Hematopoietic multipotent progenitor cell treated with erythropoietin and hydrocortisone succinate and interleukin-3 and kit ligand, for 15 days (in vitro differentiated cells): ENCODE data around the gene PDLIM5.
"Not testable (repeated sequence)": the region's sequence is repeated elsewhere in the genome, so short reads cannot be mapped to it uniquely, and the experiment has no call there.

ENCODE experiments used
- DNase-seq: peaks from one replicate; pipeline ENCODE4 v3.0.0-alpha.2; 2015; ENCODE audit warnings: low spot score

PDLIM5 gene

DNA sequence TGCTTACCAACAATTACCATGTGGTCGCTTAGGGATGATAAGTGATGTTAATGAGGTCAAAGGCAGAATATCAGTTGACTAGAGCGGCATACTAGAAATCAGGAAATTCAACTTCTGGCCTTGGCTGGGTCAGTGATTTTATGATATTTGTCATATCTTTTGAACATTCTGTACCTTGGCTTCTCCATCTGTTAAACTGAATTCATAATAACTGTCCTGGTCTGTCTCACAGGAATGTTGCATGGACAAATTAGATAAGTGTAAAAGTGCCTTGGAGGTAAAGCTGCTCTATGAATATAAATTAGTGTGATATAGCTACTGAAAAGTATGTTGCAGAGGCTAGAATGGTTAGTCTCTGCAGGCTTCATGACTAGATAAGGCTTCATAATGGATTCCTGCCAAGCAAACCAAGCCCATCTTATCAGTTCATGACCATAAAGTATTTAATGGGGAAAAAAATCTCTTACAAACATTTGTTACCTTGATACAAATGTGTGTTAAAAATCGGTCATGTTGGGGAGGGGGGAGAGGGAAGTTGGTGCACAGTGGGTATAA is 201.4 kb downstream of the PDLIM5 start:
- DNase-seq: no peak

DNA sequence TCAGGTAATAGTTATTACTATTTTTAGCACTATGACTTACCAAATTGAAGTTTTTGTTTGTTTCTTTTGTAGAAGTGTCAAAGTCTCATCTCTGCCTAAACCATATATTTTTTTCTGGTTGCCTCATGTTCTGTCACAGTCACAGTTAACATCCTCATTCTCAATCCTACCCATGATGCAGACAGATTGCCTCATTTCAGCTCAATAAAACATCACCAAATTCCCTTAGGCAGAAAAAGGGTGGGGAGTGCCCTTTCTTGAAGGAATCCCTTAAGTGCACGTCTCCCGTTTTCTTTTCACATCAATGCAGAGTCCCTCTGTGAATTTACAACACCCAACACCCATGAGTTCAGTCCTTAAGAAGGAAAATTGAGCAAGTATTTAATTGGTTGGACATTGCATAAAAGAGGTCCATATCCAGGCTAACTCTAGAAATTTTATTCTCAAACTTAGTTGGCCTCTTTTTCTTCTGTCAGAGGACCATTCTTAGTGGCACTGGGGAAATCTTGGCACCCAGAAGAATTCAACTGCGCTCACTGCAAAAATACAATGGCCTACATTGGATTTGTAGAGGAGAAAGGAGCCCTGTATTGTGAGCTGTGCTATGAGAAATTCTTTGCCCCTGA is 202.4 kb downstream of the PDLIM5 start:
- DNase-seq: no peak

DNA sequence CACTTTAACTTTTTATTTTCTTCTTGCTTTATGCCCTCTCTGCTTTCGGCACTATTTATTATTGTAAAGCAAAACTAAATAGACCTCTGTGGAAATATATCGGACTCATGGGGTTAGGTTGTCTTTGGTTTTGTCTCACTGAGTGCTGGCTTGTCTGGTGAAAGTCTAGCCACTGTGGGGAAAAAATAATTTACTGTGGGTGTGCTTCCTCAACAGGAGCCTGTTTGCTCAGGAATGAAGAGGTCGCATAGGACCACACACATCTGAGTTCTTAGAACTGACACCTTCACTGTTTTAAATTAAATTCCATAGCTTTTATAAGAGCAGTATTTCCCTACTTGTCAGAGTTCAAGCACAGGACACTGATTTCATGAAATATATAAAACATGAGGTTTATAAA is 203.0 kb downstream of the PDLIM5 start:
- no peak for DNase-seq

DNA sequence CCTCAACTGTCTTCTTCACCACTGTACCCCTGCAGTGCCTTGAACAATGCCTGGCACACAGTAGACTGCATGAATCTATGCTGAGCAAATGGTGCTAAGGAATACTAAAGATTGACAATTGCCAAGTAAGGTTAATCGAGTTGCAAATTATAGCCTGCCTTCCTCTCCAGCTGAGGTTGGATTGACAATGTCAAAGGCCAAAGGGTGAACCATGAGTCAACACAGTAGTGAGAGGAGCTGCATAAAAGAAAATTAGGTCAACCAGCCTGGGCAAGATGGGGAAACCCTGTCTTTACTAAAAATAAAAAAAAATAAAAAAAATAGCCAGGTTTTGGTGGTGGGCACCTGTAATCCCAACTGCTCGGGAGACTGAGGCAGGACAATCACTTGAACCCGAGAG is 208.9 kb downstream of the PDLIM5 start:
- no peak for DNase-seq

DNA sequence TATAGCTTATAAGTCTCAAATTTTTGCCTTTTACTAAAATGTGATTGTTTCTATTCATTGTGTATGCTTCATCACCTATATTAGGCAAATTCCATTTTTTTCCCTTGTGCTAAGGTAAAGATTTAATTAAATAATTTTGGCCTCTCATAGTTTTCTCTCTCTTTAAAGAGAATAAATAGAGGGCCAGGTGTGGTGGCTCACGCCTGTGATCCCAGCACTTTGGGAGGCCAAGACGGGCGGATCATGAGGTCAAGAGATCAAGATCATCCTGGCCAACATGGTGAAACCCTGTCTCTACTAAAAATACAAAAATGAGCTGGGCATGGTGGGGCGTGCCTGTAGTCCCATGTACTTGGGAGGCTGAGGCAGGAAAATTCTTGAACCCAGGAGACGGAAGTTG is 213.3 kb downstream of the PDLIM5 start:
- DNase-seq: not testable (repeated sequence)

DNA sequence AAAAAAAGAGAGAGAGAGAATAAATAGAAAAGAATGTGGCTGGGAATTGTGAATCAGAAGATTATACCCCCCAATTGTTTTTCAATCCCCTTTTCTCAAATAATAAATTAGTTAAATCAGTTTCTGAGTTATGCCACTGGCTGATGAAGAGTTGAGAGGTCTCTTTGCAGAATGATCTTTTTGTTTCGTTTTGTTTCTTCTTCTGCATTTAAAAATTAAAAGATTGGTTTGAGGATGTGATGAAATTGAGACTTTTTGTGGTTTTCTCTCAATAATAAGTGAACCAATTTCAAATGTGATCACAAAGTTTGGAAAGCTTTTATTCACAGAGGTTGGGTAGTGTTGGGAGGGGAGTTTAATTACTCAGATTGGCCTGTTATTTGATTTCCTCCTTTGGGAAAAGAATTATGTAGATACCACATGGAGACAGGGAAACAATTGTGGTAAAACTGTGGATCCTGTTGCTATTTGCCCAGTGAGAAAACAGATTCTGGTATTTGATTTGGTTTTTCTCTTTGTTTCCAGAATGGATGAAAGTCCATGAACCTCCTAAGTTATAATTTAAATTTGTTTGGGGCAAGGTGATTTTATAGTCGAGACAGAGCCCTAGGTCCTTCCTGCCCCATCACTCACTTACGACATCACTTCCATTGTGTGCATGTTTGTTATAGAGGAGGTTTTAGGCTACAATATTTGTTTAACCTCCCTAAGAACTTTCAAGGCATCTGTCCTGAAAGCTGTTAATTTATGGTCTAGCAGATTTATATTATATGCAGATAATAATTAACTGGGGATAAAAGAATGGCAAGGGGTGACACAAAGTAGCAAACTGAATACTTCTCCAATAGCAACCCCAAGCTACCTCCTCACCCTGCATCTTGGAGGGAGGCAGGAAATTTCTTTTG is 214.0 kb downstream of the PDLIM5 start:
- DNase-seq: no peak

DNA sequence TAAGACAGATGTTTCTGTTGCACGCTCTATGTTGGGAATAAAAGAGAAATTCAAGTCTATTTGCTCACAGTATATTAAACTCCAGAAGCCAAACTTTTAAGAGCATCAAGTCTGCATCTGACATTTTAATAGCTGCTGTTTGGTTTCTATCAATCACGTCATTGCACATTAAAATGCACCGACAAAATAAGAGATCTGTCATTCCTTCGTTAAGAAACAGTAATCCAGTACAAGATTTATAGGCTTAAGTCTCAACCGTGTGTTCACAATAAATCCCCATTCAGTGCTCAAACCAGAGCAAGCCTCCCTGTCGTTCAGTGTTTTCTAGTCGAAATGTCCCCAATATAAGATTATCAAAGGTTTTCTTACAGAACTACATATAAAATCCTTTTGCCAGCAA is 217.0 kb downstream of the PDLIM5 start:
- DNase-seq: no peak

DNA sequence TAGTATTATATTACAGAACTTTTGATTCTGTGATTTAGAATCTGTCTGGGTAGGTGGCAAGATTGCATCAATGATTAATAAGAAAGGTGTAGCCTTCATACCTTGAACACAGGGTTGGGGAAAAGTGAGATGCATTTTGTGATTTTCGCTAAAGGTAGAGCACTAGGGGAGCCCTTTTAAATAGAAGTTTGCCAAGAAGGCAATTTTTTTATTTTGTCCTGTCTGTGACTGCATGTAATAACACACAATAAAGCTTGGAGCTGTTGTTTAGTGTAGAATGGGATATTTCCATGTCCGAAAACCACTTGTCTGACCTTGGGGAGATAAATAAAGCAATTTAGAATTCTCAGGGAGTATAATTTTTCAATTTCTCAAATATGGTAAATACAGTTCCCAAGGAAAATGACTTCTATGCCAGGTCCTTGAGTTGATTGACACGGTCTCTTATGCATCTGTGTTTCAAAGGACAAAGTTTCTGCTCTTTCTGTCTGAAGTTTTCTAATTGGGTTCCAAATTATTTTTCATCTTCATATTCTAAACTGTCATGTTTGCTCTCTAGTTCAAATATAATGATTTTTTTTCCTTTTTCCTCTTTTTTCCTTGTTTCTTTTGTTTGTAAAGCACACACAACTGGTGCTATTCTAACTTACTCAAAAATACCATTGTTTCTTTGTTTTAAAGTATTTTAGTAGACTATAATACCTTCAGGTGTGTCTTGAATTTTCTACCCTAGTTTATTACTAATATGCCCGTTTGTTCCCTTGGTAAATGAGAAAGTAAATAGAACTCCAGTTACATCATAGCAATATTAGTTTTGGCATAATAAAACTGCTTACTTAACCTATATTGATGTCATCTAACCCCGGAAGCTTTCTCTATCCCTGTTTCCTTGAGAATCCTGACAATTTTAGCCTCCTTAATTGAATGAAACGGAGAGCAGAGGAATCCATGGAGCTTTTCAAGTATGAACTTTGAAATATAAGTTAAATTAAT is 218.2 kb downstream of the PDLIM5 start:
- no peak for DNase-seq

DNA sequence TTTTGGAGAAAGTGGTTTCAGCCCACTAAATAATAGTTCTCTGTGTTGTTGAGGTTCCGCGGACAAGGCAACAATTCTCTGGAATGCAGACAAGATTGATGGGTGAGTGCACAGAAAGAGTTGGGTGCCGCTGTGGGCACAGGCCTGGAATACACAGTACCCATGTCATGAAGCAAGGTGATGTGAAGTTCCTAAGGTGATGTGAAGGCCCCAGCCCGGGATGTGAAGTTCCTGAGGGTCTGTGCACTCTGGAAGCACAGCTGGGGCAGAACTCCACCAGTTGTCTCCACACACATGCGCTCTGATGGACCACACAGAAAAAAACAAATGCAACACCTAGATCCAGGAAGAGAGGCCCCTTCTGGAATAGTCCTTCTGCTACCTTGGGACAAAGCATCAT is 219.4 kb downstream of the PDLIM5 start:
- no peak for DNase-seq

DNA sequence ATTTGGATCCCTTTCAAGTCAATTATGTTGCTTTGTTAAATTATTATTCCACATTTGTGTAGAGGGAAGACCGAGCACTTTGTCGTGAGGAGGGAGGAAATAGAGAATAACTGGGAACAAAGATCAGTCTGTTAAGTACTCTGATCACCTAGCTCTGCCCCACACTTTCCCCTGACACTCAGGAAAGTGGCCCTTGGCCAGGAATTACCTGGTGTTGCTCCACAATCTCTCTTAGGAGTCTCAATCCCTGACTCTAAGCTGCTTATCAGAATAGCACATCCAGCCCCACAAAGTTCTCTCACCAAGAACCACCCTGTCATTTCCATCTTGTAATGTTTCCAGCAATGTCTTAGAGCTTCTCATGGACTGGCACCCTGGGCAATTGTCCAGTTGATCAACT is 222.2 kb downstream of the PDLIM5 start:
- DNase-seq: no peak

DNA sequence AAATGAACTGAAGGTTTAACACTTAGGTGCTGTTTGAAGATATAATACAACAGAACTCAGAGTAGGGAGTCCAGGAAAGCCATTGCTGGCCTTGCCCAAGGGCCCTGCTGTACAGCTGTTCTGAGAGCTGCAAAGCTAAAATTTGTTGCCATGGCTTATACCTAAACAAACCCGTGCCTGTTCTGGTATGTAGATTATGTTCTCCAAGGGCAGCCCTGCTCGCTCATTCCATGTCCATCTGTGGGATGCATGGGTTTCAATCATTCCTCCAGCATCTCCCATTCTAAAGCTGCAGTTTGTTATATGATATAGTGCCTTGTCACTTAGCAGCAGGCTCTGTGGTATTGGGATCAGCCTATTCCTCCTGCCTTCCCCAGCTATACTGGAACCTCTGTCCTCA is 225.2 kb downstream of the PDLIM5 start:
- no peak for DNase-seq

DNA sequence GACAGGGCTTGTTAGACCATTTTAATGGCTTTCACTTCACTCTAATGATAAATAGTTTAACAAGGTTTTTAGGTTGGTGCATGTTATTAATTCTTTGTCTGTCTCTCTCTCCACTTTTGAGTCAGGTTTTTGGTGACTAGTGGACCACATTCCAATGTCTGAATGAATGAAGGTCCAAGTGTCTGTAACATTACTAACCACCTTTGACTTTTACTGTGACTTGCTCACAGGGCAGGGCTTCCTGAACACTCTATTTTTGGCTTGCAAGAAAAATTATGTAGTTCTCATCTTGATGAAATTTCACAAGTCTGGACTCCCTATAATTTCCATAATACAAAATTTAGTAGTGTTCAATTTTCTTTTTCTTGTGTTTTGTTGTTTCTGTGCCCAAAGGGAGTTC is 227.2 kb downstream of the PDLIM5 start:
- DNase-seq: no peak

DNA sequence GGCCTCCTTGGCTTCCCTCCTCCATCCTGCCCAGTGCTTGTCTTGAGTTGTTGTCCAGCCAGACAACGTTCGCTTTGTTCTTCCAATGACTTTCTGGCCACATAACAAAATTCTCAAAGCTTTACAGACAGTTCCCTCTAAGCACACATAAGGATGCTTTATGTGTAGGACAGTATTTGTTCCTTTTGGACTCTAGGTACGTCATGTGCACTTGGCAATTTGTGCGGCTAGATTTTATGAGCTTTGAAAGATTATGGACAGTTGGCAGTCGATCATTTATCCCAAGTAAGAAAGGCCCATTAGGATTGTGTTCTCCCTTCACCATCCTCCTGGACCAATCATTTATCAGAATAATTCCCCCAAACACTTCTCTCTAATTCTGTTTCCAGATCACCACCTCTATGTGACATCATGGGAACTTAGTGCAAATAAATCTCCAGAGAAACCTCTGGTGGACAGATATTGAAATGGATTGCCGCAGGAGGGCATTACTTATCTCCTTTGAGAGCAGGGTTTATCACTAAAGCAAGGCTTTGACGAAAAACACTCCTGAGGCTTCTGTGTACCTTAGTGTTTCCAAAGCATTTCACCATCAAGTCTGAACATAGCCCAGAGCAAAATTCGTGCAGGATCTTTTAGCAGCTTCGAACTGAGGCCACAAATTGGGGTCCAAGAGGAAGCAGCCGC is 228.6 kb downstream of the PDLIM5 start:
- DNase-seq: no peak

DNA sequence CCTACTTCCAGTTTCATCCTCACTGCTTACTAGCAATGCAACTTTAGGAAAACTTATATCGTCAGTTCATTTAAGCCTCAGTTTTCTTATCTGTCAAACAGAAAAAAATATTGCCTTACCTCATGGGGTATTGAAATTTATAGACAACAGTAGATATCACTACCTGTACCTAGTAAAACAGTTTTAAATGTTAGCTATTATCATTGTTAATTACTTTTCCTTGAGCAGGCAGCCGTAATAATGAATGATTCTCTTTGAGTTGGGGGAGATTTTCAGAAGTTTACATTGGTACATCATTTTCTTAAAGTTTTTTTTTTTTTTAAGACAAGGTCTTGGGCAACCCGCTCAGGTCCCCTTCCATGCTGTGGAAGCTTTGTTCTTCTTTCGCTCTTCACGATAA is 234.3 kb downstream of the PDLIM5 start:
- DNase-seq: no peak

DNA sequence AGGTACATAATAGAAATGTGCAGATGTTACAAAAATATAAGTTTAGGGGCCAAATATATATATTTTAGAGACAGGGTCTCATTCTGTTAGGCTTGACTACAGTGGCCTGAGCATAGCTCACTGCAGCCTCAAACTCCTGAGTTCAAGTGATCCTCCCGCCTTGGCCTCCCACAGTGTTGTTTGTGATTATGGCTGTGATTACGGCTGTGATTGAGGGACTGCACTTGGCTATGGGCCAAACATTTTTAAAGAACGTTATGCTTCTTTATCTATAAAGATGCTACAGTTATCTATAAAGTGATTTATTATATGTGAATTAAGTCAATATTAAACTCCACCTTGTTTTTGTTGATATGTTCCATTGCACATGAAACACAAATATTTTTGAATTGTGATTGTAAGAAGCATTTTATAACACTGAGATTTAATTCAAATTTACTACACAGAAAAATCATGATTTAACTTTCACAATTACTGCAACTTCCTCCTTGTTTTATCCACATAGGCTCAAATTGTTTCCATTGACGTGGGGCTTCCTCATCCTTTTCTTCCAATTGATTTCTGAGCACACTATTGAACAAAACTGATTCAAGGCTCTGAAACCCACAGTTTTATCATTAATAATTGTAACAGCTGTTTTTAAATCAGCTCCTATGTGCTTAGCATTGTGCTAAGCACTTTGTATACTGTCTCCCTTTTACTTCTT is 237.6 kb downstream of the PDLIM5 start:
- no peak for DNase-seq

DNA sequence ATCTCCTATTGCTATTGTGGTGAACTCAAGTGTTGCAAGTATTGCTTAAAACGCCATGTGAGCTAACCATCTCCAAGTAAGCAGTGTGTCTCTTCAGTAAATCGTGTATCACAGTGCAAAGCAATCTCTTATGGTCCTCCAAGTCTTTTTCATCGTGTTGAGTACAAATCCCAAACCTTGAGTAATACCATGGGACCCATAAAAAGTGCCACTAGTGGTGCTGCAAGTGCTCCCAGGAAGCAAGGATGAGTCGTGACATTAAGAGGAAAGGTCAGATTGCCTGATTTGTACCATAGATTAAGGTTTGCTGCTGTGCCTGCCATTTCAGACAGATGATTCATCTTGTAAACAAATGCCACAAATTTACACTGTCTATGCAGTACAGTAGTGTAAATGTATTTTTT is 239.1 kb downstream of the PDLIM5 start:
- DNase-seq: no peak

DNA sequence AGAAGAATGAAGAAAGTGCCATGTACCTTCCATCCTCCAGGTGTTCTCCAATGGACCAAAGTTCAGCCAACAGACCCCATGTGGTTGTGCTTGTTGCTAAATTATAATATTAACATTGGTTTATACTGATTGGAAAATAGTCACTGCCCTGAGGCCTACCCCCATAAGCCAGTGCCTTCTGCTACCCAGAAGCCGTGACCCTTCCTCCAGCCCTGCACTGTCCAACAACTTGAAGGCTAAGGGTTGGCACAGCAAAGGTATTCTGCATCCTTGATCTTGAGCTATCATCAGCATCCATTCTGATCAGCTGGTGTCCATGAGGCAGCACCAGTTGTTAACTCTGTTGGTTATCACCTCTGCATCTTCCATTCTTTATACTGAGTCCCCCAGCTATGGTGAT is 239.8 kb downstream of the PDLIM5 start:
- no peak for DNase-seq

DNA sequence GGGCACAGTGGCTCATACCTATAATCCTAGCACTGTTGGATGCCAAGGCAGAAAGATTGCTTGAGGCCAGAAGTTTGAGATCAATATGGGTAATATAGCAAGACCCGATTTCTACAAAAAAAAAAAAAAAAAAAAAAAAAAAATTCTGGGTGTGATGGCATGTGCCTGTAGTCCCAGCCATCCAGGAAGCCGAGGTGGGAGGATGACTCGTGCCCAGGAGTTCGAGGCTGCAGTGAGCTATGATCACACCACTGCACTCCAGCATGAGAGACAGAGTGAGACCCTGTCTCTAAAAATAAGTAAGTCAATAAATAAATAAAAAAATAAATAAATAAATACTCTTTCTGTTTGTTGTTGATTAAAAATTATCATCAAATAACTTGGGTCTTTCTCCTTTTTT is 243.6 kb downstream of the PDLIM5 start:
- DNase-seq: no peak

DNA sequence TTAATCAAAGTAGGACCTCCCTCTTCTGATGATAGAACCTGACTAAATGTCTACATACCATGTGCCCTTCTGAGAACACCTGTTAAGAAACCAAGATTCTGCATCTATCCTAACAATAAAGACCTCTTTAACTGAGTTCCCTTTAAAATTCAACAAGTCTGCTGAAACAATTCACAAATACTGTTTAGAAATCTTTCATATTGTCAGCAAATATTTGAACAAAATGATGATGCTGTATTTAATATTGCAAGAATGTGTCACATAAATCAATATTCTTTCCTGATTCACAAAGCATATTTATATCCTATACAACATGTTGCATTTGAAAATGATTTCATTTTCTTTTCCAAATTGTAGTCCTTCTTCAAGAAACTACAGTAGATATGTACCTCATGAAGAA is 246.4 kb downstream of the PDLIM5 start:
- DNase-seq: no peak

DNA sequence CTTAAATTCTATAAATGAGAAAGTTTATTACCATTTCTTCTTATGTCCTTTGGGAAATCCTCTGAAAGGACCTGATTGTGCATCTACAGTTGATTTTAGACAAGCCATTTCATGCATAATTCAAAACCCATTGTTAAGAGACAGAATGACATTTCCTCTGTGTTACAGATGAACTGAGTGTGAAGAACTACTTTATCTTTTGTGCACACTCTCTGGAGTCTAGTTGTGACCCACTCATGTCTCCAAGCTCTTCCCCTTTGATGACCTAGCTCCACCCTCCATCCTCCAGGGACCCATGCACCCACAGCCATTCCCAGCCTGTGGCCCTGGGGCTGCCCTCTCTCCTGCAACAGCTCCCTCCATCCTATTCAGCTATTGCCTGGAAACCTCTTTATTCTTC is 248.6 kb downstream of the PDLIM5 start:
- DNase-seq: no peak
